ENCODE results near the gene KCNG2.

- TF ChIP-seq CTCF (IDR thresholded peaks at IDR 0.05), result no peak
- TF ChIP-seq POLR2AphosphoS5 (IDR thresholded peaks at IDR 0.05), result no peak
- no peak for TF ChIP-seq POLR2A (IDR thresholded peaks at IDR 0.05; ENCODE audit: low read depth)
Observed at GRCh38 chr18:79798346-79798998, 734 bp downstream of the KCNG2 start.
